ENCODE results near the gene VAT1.

The VAT1 gene

GRCh38 chr17:43039646-43040045 lies 17.5 kb upstream of the VAT1 start:
- in situ Hi-C loops (cut with MboI; ENCODE audit: low pct_unique_long_range_greater_than_20kb, low sequenced_read_pairs, unreplicated experiment): no loop called here
- DNase-seq (ENCODE audit: low spot score): no peak
- TF ChIP-seq CTCF (IDR thresholded peaks at IDR 0.05; ENCODE audit: extremely low read depth, insufficient read depth, missing control alignments): no peak

- no peak for DNase-seq (ENCODE audit: low spot score)
- TF ChIP-seq CTCF (IDR thresholded peaks at IDR 0.05; ENCODE audit: extremely low read depth, insufficient read depth, missing control alignments): no peak
- in situ Hi-C loops (cut with MboI; ENCODE audit: low pct_unique_long_range_greater_than_20kb, low sequenced_read_pairs, unreplicated experiment): no loop called here
These were observed 12.7 kb upstream of the VAT1 start for GRCh38 chr17:43034894-43035293.

GRCh38 chr17:43033948-43034881 lies 12.0 kb upstream of the VAT1 start:
- no peak for DNase-seq (ENCODE audit: low spot score)
- no peak for TF ChIP-seq CTCF (IDR thresholded peaks at IDR 0.05; ENCODE audit: extremely low read depth, insufficient read depth, missing control alignments)
- in situ Hi-C loops (cut with MboI; ENCODE audit: low pct_unique_long_range_greater_than_20kb, low sequenced_read_pairs, unreplicated experiment): no loop called here

GRCh38 chr17:43031666-43032065 lies 9.5 kb upstream of the VAT1 start:
- no peak for TF ChIP-seq CTCF (IDR thresholded peaks at IDR 0.05; ENCODE audit: extremely low read depth, insufficient read depth, missing control alignments)
- in situ Hi-C loops (cut with MboI; ENCODE audit: low pct_unique_long_range_greater_than_20kb, low sequenced_read_pairs, unreplicated experiment): no loop called here
- DNase-seq (ENCODE audit: low spot score): no peak

- in situ Hi-C loops (cut with MboI; ENCODE audit: low pct_unique_long_range_greater_than_20kb, low sequenced_read_pairs, unreplicated experiment): no loop called here
- no peak for DNase-seq (ENCODE audit: low spot score)
- TF ChIP-seq CTCF (IDR thresholded peaks at IDR 0.05; ENCODE audit: extremely low read depth, insufficient read depth, missing control alignments): no peak
These were observed 8.1 kb upstream of the VAT1 start for GRCh38 chr17:43030137-43030767.

GRCh38 chr17:43028221-43028861 lies 6.2 kb upstream of the VAT1 start:
- no peak for DNase-seq (ENCODE audit: low spot score)
- in situ Hi-C loops (cut with MboI; ENCODE audit: low pct_unique_long_range_greater_than_20kb, low sequenced_read_pairs, unreplicated experiment): no loop called here
- no peak for TF ChIP-seq CTCF (IDR thresholded peaks at IDR 0.05; ENCODE audit: extremely low read depth, insufficient read depth, missing control alignments)

All from GM13977 (cell line).